ENCODE data around the gene VBP1. TPM values are rescaled to one million over a fixed set of nuclear protein-coding genes. Genes with fewer than 3 reads are reported as not detected.

VBP1 gene, protein sequence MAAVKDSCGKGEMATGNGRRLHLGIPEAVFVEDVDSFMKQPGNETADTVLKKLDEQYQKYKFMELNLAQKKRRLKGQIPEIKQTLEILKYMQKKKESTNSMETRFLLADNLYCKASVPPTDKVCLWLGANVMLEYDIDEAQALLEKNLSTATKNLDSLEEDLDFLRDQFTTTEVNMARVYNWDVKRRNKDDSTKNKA
- 10 to 100 TPM; 10.5 to 17.9 TPM for total RNA-seq

DNA sequence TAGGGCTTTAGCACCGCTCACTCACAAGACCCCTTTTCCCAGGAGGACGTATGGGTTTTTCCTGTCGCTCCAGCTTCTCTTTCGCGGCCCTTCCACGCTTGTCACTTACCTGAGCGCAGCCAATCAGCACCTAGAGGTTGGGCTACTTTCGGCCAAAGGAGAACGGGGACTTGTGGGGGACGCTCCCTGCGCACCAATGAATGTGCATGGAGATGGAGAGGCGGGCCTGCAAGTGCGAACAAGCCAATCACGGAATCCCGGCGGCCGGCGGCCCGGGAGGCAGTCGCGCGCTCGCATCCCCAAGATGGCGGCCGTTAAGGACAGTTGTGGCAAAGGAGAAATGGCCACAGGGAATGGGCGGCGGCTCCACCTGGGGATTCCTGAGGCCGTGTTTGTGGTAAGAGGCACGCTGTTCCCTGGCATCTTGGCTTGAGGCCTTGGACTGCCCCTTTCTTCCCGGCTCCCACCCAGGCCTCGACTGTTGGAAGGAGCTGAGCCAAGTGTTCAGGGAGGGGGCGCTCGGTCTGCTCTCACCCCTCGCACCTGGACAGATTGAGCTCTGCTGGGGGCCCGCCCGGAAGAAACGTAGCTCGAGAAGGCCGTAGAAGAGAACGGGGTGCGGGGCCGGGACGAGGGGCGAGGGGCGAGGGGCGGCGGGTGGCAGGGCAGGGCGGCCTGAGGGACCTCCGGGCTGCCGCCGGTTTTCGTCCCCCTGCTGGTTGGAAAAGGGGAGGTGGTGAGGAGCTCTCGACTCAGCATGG, at the start of gene VBP1:
Gene VBP1, plus strand, starts transcription at position 282 of the 761 bp plus-strand sequence. Its CDS starts 23 bp downstream, at position 305.
- TF ChIP-seq, protein P1, sequence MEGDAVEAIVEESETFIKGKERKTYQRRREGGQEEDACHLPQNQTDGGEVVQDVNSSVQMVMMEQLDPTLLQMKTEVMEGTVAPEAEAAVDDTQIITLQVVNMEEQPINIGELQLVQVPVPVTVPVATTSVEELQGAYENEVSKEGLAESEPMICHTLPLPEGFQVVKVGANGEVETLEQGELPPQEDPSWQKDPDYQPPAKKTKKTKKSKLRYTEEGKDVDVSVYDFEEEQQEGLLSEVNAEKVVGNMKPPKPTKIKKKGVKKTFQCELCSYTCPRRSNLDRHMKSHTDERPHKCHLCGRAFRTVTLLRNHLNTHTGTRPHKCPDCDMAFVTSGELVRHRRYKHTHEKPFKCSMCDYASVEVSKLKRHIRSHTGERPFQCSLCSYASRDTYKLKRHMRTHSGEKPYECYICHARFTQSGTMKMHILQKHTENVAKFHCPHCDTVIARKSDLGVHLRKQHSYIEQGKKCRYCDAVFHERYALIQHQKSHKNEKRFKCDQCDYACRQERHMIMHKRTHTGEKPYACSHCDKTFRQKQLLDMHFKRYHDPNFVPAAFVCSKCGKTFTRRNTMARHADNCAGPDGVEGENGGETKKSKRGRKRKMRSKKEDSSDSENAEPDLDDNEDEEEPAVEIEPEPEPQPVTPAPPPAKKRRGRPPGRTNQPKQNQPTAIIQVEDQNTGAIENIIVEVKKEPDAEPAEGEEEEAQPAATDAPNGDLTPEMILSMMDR (IDR thresholded peaks at IDR 0.05), result peak in 6 of 7 experiments; percentile 29 to 45 (median 34)
- TF ChIP-seq POLR2A (IDR thresholded peaks at IDR 0.05), result peak in 2 of 3 donors; percentile 62 to 75
- no peaks in the 10 kb centered on the region for H3K27me3 ChIP-seq
- H3K4me1 ChIP-seq, result peaks cover 12% of the 10 kb centered on the region
- peak; percentile 89 to 95 (median 92) for DNase-seq
- peak within 1 kb of the TSS; percentile 47 to 53 for H3K4me3 ChIP-seq
- ATAC-seq, result peak; percentile 98
- intact Hi-C loops (cut with DNase I), result no loop called here
- H3K36me3 ChIP-seq (replicated peaks in 1 of 2; ENCODE audit: insufficient read depth in 1 of 2, low read depth in 2 of 2), result no peaks in the 10 kb centered on the region
- peak within 1 kb of the TSS; percentile 76 to 88 (median 85) for H3K27ac ChIP-seq
- H3K9me3 ChIP-seq, result no peaks in the 10 kb centered on the region
- 0% methylated on average over 31 of the region's 53 CpGs; no CpG with 5 or more reads in 1 of the 2 donors for WGBS, 2 donors

- TF ChIP-seq, protein P1 (IDR thresholded peaks at IDR 0.05), result no peak
- TF ChIP-seq POLR2A (IDR thresholded peaks at IDR 0.05), result no peak
These were observed 46.4 kb upstream of the VBP1 start for GRCh38 chrX:155169881-155170280.

DNA sequence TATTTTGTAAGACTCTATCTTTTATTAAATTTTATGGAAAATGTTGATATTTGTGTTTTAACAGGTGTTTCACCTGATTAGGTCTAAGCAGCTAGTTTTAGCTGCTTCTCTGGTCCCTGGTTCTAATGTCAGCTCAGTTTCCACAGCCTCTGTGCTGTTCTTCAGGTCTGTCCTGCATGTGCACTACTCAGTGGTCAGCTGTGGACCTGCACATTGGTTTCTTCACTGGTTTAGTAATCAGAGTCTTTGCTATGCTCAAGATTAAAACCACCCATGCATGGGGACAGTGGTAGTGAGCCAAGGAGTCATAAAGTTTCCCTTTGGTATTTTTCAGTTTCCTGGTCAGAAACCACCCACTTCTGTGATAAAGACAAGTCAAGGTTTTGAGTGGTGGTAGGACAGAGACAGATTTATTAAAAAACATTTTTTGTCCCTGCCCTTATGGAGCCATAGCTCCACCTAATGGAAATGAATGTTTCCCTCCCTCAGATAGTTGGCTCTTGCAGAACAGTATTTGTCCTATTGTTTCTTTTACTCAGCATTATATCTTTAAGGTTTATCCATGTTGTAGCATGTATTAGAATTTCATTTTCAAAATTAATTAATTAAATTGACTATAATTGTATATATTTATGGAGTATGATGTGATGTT, 36.8 kb upstream of the VBP1 start:
- Histone ChIP-seq H3K27ac (no peak overlapping the region), H3K4me3 (no peak overlapping the region), H3K4me1 (no peaks in the 10 kb centered on the region), H3K27me3 (no peaks in the 10 kb centered on the region), H3K36me3 (replicated peaks in 1 of 2; ENCODE audit: insufficient read depth in 1 of 2, low read depth in 2 of 2) (no peaks in the 10 kb centered on the region), H3K9me3 (no peaks in the 10 kb centered on the region)
- ATAC-seq, result no peak
- intact Hi-C loops (cut with DNase I), result no loop called here
- no peak for DNase-seq
- TF ChIP-seq POLR2A (IDR thresholded peaks at IDR 0.05), result no peak
- TF ChIP-seq, protein P1 (IDR thresholded peaks at IDR 0.05), result peak in 1 of 7 experiments; percentile 27

More at GRCh38 chrX:155169881-155170280, 46.4 kb upstream of the VBP1 start:
- 0 to 18% methylated on average over 2 of the region's 2 CpGs for WGBS, 2 donors
- no peak overlapping the region for H3K27ac ChIP-seq
- no peaks in the 10 kb centered on the region for H3K4me1 ChIP-seq
- H3K9me3 ChIP-seq, result no peaks in the 10 kb centered on the region
- intact Hi-C loops (cut with DNase I), result no loop called here
- H3K4me3 ChIP-seq, result no peak overlapping the region
- no peaks in the 10 kb centered on the region for H3K27me3 ChIP-seq
- ATAC-seq (no peak), DNase-seq (no peak)
- H3K36me3 ChIP-seq (replicated peaks in 1 of 2; ENCODE audit: insufficient read depth in 1 of 2, low read depth in 2 of 2), result no peaks in the 10 kb centered on the region

DNA sequence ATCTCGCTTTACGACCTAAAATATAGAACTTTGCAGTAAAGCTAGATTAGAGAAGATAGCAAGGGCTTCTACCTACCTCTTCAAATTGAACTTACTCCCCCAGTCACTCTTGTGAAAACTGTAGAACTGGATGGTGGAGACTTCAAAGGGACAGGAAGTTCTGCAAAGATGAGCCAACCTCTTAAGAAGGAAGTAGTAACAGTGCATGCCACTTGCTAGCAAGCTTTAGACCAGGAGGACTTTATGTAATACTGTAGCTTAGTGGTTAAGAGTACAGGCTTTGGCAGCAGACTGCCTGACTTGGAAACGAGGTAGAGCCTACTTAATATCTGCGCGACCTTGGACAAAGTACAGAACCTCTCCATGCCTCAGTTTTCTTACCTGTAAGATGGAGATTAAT, 27.5 kb upstream of the VBP1 start:
- no peak for DNase-seq
- H3K4me1 ChIP-seq, result no peaks in the 10 kb centered on the region
- ATAC-seq, result no peak
- no peaks in the 10 kb centered on the region for H3K9me3 ChIP-seq
- no peak overlapping the region for H3K4me3 ChIP-seq
- 59 to 65% methylated on average over 5 of the region's 5 CpGs for WGBS, 2 donors
- no peak overlapping the region for H3K27ac ChIP-seq
- H3K36me3 ChIP-seq (replicated peaks in 1 of 2; ENCODE audit: insufficient read depth in 1 of 2, low read depth in 2 of 2), result no peaks in the 10 kb centered on the region
- intact Hi-C loops (cut with DNase I), result no loop called here
- no peaks in the 10 kb centered on the region for H3K27me3 ChIP-seq
- TF ChIP-seq, protein P1 (IDR thresholded peaks at IDR 0.05), result no peak
- no peak for TF ChIP-seq POLR2A (IDR thresholded peaks at IDR 0.05)
